Measurements from ENCODE around the gene FMO4. TPM values are rescaled to one million over a fixed set of nuclear protein-coding genes. Genes with fewer than 3 reads are reported as not detected.
"Not testable (repeated sequence)": the region's sequence is repeated elsewhere in the genome, so short reads cannot be mapped to it uniquely, and the experiment has no call there.

FMO4 gene
- total RNA-seq, 4 donors from 2014 or later, result 1.2 to 3.2 (median 1.7) TPM

DNA sequence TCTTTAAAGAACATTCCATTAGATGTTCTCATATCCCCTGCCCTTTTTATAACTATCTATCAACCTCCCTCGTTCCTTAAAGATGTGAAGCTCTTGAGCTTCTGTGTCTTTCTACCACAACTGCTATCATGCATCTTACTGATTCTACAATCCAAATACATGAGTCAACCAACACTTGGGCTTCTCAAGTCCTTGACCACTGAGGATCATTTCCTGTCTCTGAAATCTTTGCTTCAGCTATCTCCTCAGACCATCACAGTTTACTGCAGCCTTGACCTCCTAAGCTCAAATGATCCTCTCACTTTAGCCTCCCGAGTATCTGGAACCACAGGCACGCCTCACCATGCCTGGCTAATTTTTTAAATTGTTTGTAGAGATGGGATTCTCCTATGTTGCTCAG is 75.2 kb downstream of the FMO4 start:
- TF ChIP-seq EP300 (IDR thresholded peaks at IDR 0.05), result no peak
- Histone ChIP-seq H3K4me1 (no peaks in the 10 kb centered on the region), H3K27ac (replicated peaks in 1 of 4) (no peak overlapping the region), H3K36me3 (no peaks in the 10 kb centered on the region), H3K9me3 (no peaks in the 10 kb centered on the region), H3K4me3 (no peak overlapping the region), H3K27me3 (no peaks in the 10 kb centered on the region)
- WGBS, result 82% methylated on average over 3 of the region's 3 CpGs
- no peak for DNase-seq (ENCODE audit: extremely low spot score)
- intact Hi-C loops (cut with DNase I), result no loop called here

DNA sequence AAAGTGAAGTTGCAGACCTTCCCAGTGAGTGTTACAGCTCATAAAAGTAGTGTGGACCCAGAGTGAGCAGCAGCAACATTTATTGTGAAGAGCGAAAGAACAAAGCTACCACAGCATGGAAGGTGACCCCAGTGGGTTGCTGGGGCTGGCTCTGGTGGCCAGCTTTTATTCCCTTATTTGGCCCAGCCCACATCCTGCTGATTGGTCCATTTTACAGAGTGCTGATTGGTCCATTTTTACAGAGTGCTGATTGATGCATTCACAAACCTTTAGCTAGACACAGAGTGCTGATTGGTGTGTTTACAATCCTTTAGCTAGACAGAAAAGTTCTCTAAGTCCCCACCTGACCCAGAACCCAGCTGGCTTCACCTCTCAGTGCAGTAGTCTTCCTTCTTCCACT is 76.8 kb downstream of the FMO4 start:
- DNase-seq (ENCODE audit: extremely low spot score); H3K9me3 ChIP-seq; H3K4me3 ChIP-seq; H3K36me3 ChIP-seq; H3K4me1 ChIP-seq; intact Hi-C loops (cut with DNase I); H3K27me3 ChIP-seq; H3K27ac ChIP-seq (replicated peaks in 1 of 4): not testable (repeated sequence)
- 100% methylated on average over 1 of the region's 1 CpG for WGBS

Small RNA genes within 50 kb of the gene (small RNA-seq; reads per million reads assigned to genes)
- gene SRP14P4, result 0 reads per million in 3 donors

Other genes with a start within 250 kb of the FMO4 start
- gene FMO3, start 223.3 kb upstream of the FMO4 start, total RNA-seq, result 1 to 10 TPM; 2.9 to 6.3 (median 5.8) TPM
- 10 to 100 TPM; 41.1 to 69.4 (median 56.2) TPM for gene FMO2, start 128.9 kb upstream of the FMO4 start, total RNA-seq
- gene FMO1, start 65.7 kb upstream of the FMO4 start, total RNA-seq, result under 1 TPM in 1 of 4 donors, not detected in 3; 0.34 TPM
- gene PRRC2C, start 171.3 kb downstream of the FMO4 start, total RNA-seq, result 10 to 100 TPM; 63.8 to 79.3 (median 66.6) TPM

Data from esophagus muscularis mucosa (tissue), 4 donors.